H1 (cell line): ENCODE data around the gene KRT17. TPM values are rescaled to one million over a fixed set of nuclear protein-coding genes. Genes with fewer than 3 reads are reported as not detected.

Experiments
- CTCF ChIA-PET: fragments of 300-600 bp; sonication (Branson Sonifier 250); formaldehyde crosslinking; loops from one replicate; lab custom pipeline; 2021; ENCODE audit not compliant: partially characterized antibody; lab: Charles Lee
- POLR2A ChIA-PET: fragments of 300-600 bp; sonication (Branson Sonifier 250); formaldehyde crosslinking; loops from one replicate; lab custom pipeline; 2021; ENCODE audit warnings: inconsistent platforms; ENCODE audit not compliant: partially characterized antibody; lab: Charles Lee
- DNase-seq, 2 experiments: peaks; one replicate each; pipeline versions ENCODE4 v3.0.0 to v3.0.0-alpha.2; 2010 to 2022; ENCODE audit warnings: low spot score in 2 of 2, low read depth in 1 of 2, mixed read lengths in 1 of 2
- FAIRE-seq: peaks from 2 replicates; lab custom pipeline; 2011; peaks lifted over from hg19 to GRCh38; lab: Jason Lieb, UNC
- H2AFZ ChIP-seq: 2 replicates; pipeline ENCODE4 v1.8.1; 2012; ENCODE audit warnings: low read length, inconsistent platforms
- H2AK5ac ChIP-seq: 2 replicates; pipeline ENCODE4 v1.6.1; 2013; ENCODE audit warnings: low read depth, low read length
- H2BK120ac ChIP-seq: replicated peaks from 2 replicates; pipeline ENCODE3; 2013; ENCODE audit warnings: low read depth, low read length, inconsistent platforms
- H2BK12ac ChIP-seq: 2 replicates; pipeline ENCODE4 v1.6.1; 2013; ENCODE audit warnings: low read depth, low read length
- H2BK15ac ChIP-seq: 2 replicates; pipeline ENCODE4 v1.6.1; 2013; ENCODE audit warnings: low read length
- H2BK20ac ChIP-seq: 2 replicates; pipeline ENCODE4 v1.6.1; 2013; ENCODE audit warnings: low read length
- H2BK5ac ChIP-seq: 2 replicates; pipeline ENCODE4 v1.6.1; 2013; ENCODE audit warnings: low read depth, low read length
- H3K14ac ChIP-seq: 2 replicates; pipeline ENCODE4 v1.6.1; 2013; ENCODE audit warnings: inconsistent platforms; ENCODE audit not compliant: insufficient read length
- H3K18ac ChIP-seq: 2 replicates; pipeline ENCODE4 v1.6.1; 2013; ENCODE audit warnings: low read length; ENCODE audit errors: extremely low read depth
- H3K23ac ChIP-seq: 2 replicates; pipeline ENCODE4 v1.6.1; 2013; ENCODE audit warnings: inconsistent platforms; ENCODE audit not compliant: insufficient read length
- H3K23me2 ChIP-seq: 2 replicates; pipeline ENCODE4 v1.6.1; 2013; ENCODE audit warnings: low read depth, low read length
- H3K27ac ChIP-seq: 2 replicates; pipeline ENCODE4 v1.6.1; 2011; ENCODE audit warnings: low read depth, low read length, inconsistent platforms
- H3K27me3 ChIP-seq, 4 experiments: replicated peaks in 1 of 4; 1 replicate in 1 of 4; 2 replicates in 3 of 4; pipeline versions ENCODE4 v1.6.1 to v1.8.1; 2011 to 2013; ENCODE audit warnings: low read length in 3 of 4, mild to moderate bottlenecking in 3 of 4, inconsistent platforms in 2 of 4, mixed read lengths in 2 of 4, moderate library complexity in 1 of 4; ENCODE audit not compliant: control insufficient read depth in 3 of 4, insufficient read depth in 3 of 4; ENCODE audit errors: extremely low read depth in 1 of 4
- H3K36me3 ChIP-seq, 4 experiments: 2 replicates each; pipeline versions ENCODE4 v1.6.1 to v1.8.1; 2011 to 2013; ENCODE audit warnings: mild to moderate bottlenecking in 4 of 4, low read length in 3 of 4, moderate library complexity in 2 of 4, control low read depth in 1 of 4, inconsistent platforms in 1 of 4; ENCODE audit not compliant: insufficient read depth in 4 of 4, control insufficient read depth in 2 of 4
- H3K4ac ChIP-seq: replicated peaks from 2 replicates; pipeline ENCODE3; 2013; ENCODE audit warnings: low read length, low read depth, mixed read lengths, inconsistent platforms; ENCODE audit not compliant: insufficient read length
- H3K4me1 ChIP-seq, 4 experiments: replicated peaks in 1 of 4; 1 replicate in 1 of 4; 2 replicates in 3 of 4; pipeline versions ENCODE4 v1.6.1 to v1.8.1; 2011 to 2013; ENCODE audit warnings: low read length in 3 of 4, inconsistent platforms in 2 of 4, mixed read lengths in 1 of 4; ENCODE audit not compliant: insufficient read depth in 4 of 4, control insufficient read depth in 3 of 4
- H3K4me2 ChIP-seq, 2 experiments: 2 replicates each; pipeline versions ENCODE4 v1.6.1 to v1.8.1; 2011 to 2013; ENCODE audit warnings: low read depth in 2 of 2, low read length in 2 of 2, control low read depth in 1 of 2, inconsistent platforms in 1 of 2, mild to moderate bottlenecking in 1 of 2; ENCODE audit not compliant: insufficient read depth in 1 of 2
- H3K4me3 ChIP-seq, 4 experiments: fragments of 200-600, 300-600 bp in 1 of 4; sonication (generic), shearing (Covaris generic), sonication (Bioruptor Twin) in 1 of 4; 2 replicates each; pipeline versions ENCODE4 v1.5.1 to v1.8.1; 2011 to 2016; ENCODE audit warnings: low read length in 4 of 4, low read depth in 3 of 4, control low read depth in 2 of 4, inconsistent platforms in 2 of 4, mild to moderate bottlenecking in 2 of 4, mixed read lengths in 1 of 4, moderate library complexity in 1 of 4; ENCODE audit not compliant: insufficient read depth in 2 of 4; ENCODE audit errors: extremely low read depth in 1 of 4
- H3K56ac ChIP-seq: replicated peaks from 2 replicates; pipeline ENCODE3; 2013; ENCODE audit warnings: low read depth, mild to moderate bottlenecking, mixed read lengths, low read length, inconsistent platforms; ENCODE audit not compliant: insufficient read length
- H3K79me1 ChIP-seq: 2 replicates; pipeline ENCODE4 v1.6.1; 2013; ENCODE audit warnings: low read depth, low read length, control low read depth
- H3K79me2 ChIP-seq, 2 experiments: 2 replicates each; pipeline versions ENCODE4 v1.6.1 to v1.8.1; 2012 to 2013; ENCODE audit warnings: low read length in 2 of 2, mild to moderate bottlenecking in 2 of 2, inconsistent platforms in 1 of 2; ENCODE audit not compliant: insufficient read depth in 2 of 2, control insufficient read depth in 1 of 2
- H3K9ac ChIP-seq, 4 experiments: replicated peaks in 1 of 4; 1 replicate in 1 of 4; 2 replicates in 3 of 4; pipeline versions ENCODE4 v1.6.1 to v1.8.1; 2011 to 2013; ENCODE audit warnings: low read depth in 3 of 4, low read length in 3 of 4, control low read depth in 2 of 4, mild to moderate bottlenecking in 2 of 4, moderate library complexity in 2 of 4, inconsistent platforms in 1 of 4; ENCODE audit errors: extremely low read depth in 1 of 4
- H3K9me3 ChIP-seq, 2 experiments: 2 replicates each; pipeline versions ENCODE4 v1.6.1 to v1.8.1; 2012 to 2013; ENCODE audit warnings: mild to moderate bottlenecking in 2 of 2, moderate library complexity in 2 of 2, control low read depth in 1 of 2, inconsistent platforms in 1 of 2, low read depth in 1 of 2, low read length in 1 of 2, mixed read lengths in 1 of 2; ENCODE audit not compliant: insufficient read depth in 2 of 2
- H4K20me1 ChIP-seq, 2 experiments: replicated peaks in 1 of 2; 2 replicates each; pipeline versions ENCODE3 to v1.8.1; 2011 to 2013; ENCODE audit warnings: inconsistent platforms in 2 of 2, low read length in 2 of 2, mild to moderate bottlenecking in 1 of 2; ENCODE audit not compliant: insufficient read depth in 2 of 2, control insufficient read depth in 1 of 2
- H4K5ac ChIP-seq: 2 replicates; pipeline ENCODE4 v1.6.1; 2013; ENCODE audit warnings: low read length, low read depth, mixed read lengths, inconsistent platforms; ENCODE audit not compliant: insufficient read length
- H4K8ac ChIP-seq: 2 replicates; pipeline ENCODE4 v1.8.0; 2013; ENCODE audit warnings: mild to moderate bottlenecking, moderate library complexity, low read length, inconsistent platforms; ENCODE audit not compliant: insufficient read depth; ENCODE audit errors: extremely low read depth
- H4K91ac ChIP-seq: replicated peaks from 2 replicates; pipeline ENCODE3; 2013; ENCODE audit warnings: low read length, mixed read lengths, inconsistent platforms; ENCODE audit not compliant: insufficient read length
- CTBP2 ChIP-seq: IDR thresholded peaks from 2 replicates; pipeline ENCODE4 v1.7.0; 2011; ENCODE audit warnings: borderline replicate concordance, mild to moderate bottlenecking, moderate library complexity, mixed read lengths, low read length; ENCODE audit not compliant: insufficient read depth, insufficient read length
- E2F6 ChIP-seq: IDR thresholded peaks from 2 replicates; pipeline ENCODE4 v1.6.1; 2012; ENCODE audit warnings: inconsistent platforms
- MAX ChIP-seq: IDR thresholded peaks from 2 replicates; pipeline ENCODE4 v1.6.1; 2012; ENCODE audit warnings: inconsistent platforms
- NRF1 ChIP-seq: IDR thresholded peaks from 2 replicates; pipeline ENCODE4 v1.6.1; 2011; ENCODE audit warnings: mild to moderate bottlenecking, low read depth, low read length, improper control_type of control experiment
- POU5F1 ChIP-seq: IDR thresholded peaks from 2 replicates; pipeline ENCODE4 v1.6.1; 2011; ENCODE audit warnings: low read depth, mild to moderate bottlenecking, low read length, moderate library complexity
- RBBP5 ChIP-seq: IDR thresholded peaks from 2 replicates; pipeline ENCODE4 v1.7.1; 2012; ENCODE audit warnings: low read depth, mild to moderate bottlenecking, inconsistent platforms, low read length, moderate library complexity, borderline replicate concordance
- SP4 ChIP-seq: IDR thresholded peaks from 2 replicates; pipeline ENCODE4 v1.6.1; 2012; ENCODE audit warnings: low read length, inconsistent platforms
- TEAD4 ChIP-seq: IDR thresholded peaks from 2 replicates; pipeline ENCODE4 v1.6.1; 2012; ENCODE audit warnings: low read depth, low read length, inconsistent platforms, mixed read lengths
- USF2 ChIP-seq: IDR thresholded peaks from 2 replicates; pipeline ENCODE4 v1.6.1; 2011; ENCODE audit warnings: low read length, improper control_type of control experiment
- WGBS, 2 experiments: shearing (Covaris generic) in 1 of 2; methylation state at CpG; one replicate each; pipeline versions ENCODE4 v1.1.6 to v1.1.7; 2013 to 2015; ENCODE audit warnings: low lambda C conversion rate in 2 of 2, mixed read lengths in 2 of 2, inconsistent platforms in 1 of 2, low coverage in 1 of 2, missing lambda C conversion rate in 1 of 2; ENCODE audit not compliant: insufficient replicate concordance in 2 of 2, insufficient coverage in 1 of 2, insufficient read length in 1 of 2; ENCODE audit errors: extremely low coverage in 1 of 2, missing lambda C conversion rate in 1 of 2; 5-methylcytosine and 5-hydroxymethylcytosine counted together
- polyA plus RNA-seq, 7 experiments: library from polyadenylated mRNA; depleted of rRNA in 3 of 7; stranded (reverse) in 5 of 7; unstranded in 2 of 7; fragments of >200 nt in 5 of 7; fragments of 200-250 nt in 2 of 7; gene quantifications; 1 replicate in 5 of 7; 2 replicates in 1 of 7; 4 replicates in 1 of 7; pipeline versions ENCODE4 v1.2.1 to v1.2.3, GENCODE V29; 2011 to 2013; ENCODE audit warnings: missing spikeins in 2 of 7, mixed read lengths in 2 of 7
- total RNA-seq: library from RNA; stranded (reverse); fragmentation: NEBNext Ultra II Directional; extraction: Animal tissue kit (Norgen Biotek cat#: 25700); gene quantifications from 2 replicates; pipeline ENCODE4 v1.2.1, GENCODE V29; 2021

KRT17 gene
- total and polyA plus RNA-seq, 2 of the 8 experiments (the other 6 are each of a cell fraction or from before 2014, with no cell fraction given) = 0.50 to 0.95 TPM

GRCh38 chr17:41665566-41666236, 41.3 kb upstream of the KRT17 start:
- no peaks in the 10 kb centered on the region for H3K79me2 ChIP-seq
- no peak overlapping the region for H4K5ac ChIP-seq
- no peak overlapping the region for H3K23ac ChIP-seq
- no peak overlapping the region; the same call in 1 of the 2 replicates for H4K8ac ChIP-seq
- H3K56ac ChIP-seq = no peak overlapping the region
- H4K20me1 ChIP-seq = no peaks in the 10 kb centered on the region
- H3K27me3 ChIP-seq = no peaks in the 10 kb centered on the region; a peak in 3 of 7 replicates
- H2BK5ac ChIP-seq = peak overlapping the region; percentile 66; the same call in 1 of the 2 replicates
- ChIA-PET POLR2A (interaction anchor here (1.1 to 7.6 kb wide), 6 partner anchors 10 to 145 kb away, joined by 3 to 106 read pairs (median 4); partner anchors contain the start of genes EIF1 and KRT19), CTCF (interaction anchor here (0.6 to 12.1 kb wide), 32 partner anchors 10 to 1046 kb away, joined by 3 to 338 read pairs (median 4); partner anchors contain the start of gene KRT19)
- H3K14ac ChIP-seq = no peak overlapping the region
- H3K4me1 ChIP-seq = peaks cover 0 to 14% (median 6%) of the 10 kb centered on the region in 4 experiments; a peak in 5 of 7 replicates
- peak overlapping the region; percentile 79 for H4K91ac ChIP-seq
- H3K9ac ChIP-seq = no peak overlapping the region
- FAIRE-seq (no peak), DNase-seq (peak in 1 of 2 experiments; percentile 97)
- no peaks in the 10 kb centered on the region for H3K9me3 ChIP-seq
- no peaks in the 10 kb centered on the region for H3K36me3 ChIP-seq
- no peaks in the 10 kb centered on the region for H3K79me1 ChIP-seq
- peak overlapping the region; percentile 75 for H2BK120ac ChIP-seq
- H3K23me2 ChIP-seq = peaks cover 8% of the 10 kb centered on the region
- peak overlapping the region; percentile 75 for H3K18ac ChIP-seq
- peak overlapping the region; percentile 97; the same call in 1 of the 2 replicates for H2BK15ac ChIP-seq
- H3K4me2 ChIP-seq = peak overlapping the region; percentile 68 to 96
- H3K4me3 ChIP-seq = peak overlapping the region; percentile 12 to 67 (median 44); a peak in 7 of 8 replicates
- peak overlapping the region; percentile 84; the same call in 1 of the 2 replicates for H2BK12ac ChIP-seq
- H2BK20ac ChIP-seq = 0 out of 2 replicates have a peak overlapping the region, but pooled peaks have one; percentile 48
- peak overlapping the region; percentile 87 for H3K4ac ChIP-seq
- H3K27ac ChIP-seq = no peak overlapping the region
- H2AK5ac ChIP-seq = no peak overlapping the region
- peak overlapping the region; percentile 82 for H2AFZ ChIP-seq
- WGBS, 2 experiments = 17% methylated on average over 34 of the region's 39 CpGs; no CpG with 5 or more reads in 1 of the 2 experiments
- TF ChIP-seq MAX (peak; percentile 57; the same call in 1 of the 2 replicates), NRF1 (peak; percentile 80), RBBP5 (peak; percentile 88), TEAD4 (no peak), USF2 (no peak), CTBP2 (no peak), POU5F1 (no peak), E2F6 (peak; percentile 22; the same call in 1 of the 2 replicates), SP4 (no peak)
